HCEC 1CT (cell line): ENCODE results near the gene RGL1.

Experiments
- DNase-seq: peaks from one replicate; pipeline ENCODE4 v3.0.0-alpha.2; 2017

Gene RGL1

GRCh38 chr1:183871142-183871541 is 66.2 kb downstream of the RGL1 start:
- DNase-seq: peak; percentile 42

- no peak for DNase-seq
Measured at GRCh38 chr1:183871601-183872000, 66.7 kb downstream of the RGL1 start.

DNA sequence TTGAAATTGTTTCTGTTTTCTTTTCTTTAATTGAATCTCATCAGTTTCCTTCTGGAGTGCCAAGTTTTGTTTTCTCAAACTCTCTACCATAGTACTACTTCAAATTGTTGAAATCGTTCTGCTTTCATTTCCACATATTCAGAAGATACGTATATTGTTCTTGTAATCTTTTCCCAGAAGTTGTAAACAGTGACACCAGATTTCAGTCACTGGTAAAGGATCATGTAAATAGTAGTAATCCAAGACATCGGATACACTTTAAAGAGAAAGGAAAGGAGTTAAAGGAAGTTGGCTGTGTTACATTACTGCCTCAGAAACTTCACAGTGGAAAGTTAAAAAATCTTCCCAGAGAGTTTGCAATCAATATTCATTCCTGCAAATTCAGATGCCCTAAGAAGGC is 67.5 kb downstream of the RGL1 start:
- peak; percentile 37 for DNase-seq

DNA sequence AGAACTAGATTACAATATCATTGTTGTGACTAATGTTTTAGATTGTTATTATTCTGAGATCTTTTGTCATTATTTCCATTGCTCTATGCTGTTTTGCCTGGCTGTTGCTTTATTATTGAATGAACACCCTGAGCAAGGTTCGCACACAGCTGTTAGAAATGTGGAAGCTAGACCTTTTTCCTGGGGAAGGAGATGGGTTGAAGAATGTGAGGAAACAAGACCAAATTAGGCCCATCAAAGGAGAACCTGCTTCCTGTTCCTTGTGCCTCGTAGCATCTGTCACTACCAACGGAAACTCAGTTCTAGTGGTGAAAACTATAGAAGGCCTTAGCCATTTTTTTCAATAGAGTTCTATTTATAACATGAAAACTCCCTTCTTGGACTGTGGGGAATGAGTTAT is 68.7 kb downstream of the RGL1 start:
- no peak for DNase-seq

DNA sequence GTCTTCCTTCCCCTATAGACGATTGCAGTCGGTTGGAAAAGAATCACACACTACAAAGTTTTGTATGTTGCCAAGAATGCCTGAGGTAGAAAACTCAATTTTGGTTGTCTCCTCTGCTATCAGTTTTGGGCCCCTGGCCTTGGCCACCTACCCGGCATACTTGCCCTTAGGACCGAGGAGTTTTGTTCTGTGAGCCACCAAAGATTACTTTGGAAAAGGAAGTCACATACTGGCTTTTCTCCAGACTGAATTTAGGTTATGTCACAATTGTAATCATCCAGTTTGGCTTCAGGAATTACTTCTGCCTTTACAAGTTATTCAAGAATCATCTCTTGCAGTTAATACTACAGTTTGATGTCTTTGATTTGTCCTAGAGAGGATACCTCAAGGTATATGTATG is 71.4 kb downstream of the RGL1 start:
- no peak for DNase-seq

- DNase-seq: peak; percentile 27
Measured at GRCh38 chr1:183877053-183877720, 72.3 kb downstream of the RGL1 start.

- no peak for DNase-seq
Measured at GRCh38 chr1:183879494-183879893, 74.6 kb downstream of the RGL1 start.

DNA sequence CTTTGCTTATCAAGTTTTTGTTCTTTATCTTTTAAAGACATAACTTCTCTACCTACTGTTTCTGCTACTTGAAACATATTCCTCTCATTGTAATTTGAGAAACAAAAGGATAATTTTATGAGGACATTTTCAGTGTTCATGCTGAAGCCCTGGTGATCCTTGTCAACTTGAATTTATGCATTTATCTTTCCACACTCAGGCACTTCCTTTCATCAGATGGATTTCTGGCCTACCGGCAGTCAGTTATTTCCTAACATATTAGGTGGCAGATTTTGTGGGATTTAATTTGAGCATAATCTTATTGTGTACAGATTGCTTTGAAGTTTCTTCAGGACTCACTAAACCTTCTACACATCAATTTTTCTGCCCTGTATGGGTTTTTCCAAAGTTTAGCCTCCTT is 75.0 kb downstream of the RGL1 start:
- DNase-seq: no peak

- DNase-seq: no peak
Measured at GRCh38 chr1:183880531-183881243, 75.8 kb downstream of the RGL1 start.

DNA sequence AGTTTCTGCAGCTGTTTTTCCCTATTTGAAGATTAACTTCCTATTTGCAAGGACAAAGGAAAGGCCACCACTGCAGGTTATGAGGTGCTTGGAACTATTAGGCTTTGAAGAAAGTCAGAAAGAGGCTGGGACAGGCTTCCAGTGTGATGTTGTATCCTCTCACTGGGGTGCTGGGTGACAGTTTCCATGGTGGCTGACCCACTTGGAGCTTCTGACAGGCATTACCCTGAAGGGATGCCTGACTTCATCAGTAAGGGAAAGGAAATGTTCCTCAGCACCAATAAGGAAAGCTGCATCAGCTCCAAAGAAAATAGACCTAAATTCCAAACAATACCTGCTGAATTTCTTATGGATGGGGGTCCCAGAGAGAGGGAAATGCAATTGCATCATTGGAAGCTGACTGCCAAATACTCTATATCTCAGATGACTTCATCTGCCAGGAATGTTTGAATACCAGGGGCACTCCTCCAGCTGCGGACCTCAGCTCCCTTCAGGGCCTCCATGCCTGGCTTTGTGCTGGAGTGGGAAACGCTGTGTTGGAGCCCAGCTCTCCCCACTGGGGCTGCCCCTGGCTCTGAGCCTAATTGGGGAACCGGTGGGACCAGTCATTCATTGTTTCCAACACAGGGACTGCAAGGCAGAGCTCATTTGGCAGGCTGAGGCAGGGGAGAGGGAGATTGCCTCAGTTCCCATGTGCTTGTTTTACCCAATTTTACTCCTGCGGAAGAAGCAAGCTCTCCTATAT is 76.6 kb downstream of the RGL1 start:
- DNase-seq: peak; percentile 78

GRCh38 chr1:183882335-183883167 is 77.6 kb downstream of the RGL1 start:
- no peak for DNase-seq

DNA sequence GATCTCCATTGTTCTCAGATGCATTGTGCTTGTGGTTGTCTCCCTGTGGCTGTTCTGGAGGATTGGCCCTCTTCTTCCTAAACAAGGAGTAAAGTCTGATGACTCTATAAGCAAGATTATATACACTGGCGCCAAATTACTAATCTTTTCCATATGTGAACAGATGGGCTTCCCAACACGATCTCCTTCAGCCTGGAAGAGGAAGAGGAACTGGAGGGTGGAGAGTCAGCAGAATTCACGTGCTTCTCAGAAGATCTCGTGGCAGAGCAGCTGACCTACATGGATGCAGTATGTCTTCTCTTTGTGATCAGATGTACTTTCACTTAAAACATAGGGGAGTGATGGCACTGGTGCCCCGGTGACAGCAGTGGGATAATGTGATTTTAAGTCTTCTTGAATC is 78.7 kb downstream of the RGL1 start:
- no peak for DNase-seq

DNA sequence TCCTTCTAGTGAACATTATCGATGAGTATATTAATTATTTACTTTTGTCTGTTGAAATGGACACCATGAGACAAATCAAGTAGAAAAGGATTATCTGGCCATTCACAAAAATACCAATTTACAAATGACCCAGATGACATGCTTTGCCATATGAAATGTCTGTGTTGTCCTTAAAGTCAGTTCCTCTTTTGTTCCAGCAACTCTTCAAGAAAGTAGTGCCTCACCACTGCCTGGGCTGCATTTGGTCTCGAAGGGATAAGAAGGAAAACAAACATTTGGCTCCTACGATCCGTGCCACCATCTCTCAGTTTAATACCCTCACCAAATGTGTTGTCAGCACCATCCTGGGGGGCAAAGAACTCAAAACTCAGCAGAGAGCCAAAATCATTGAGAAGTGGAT is 79.6 kb downstream of the RGL1 start:
- DNase-seq: no peak

GRCh38 chr1:183885142-183885735 is 80.3 kb downstream of the RGL1 start:
- no peak for DNase-seq

GRCh38 chr1:183886083-183886828 is 81.3 kb downstream of the RGL1 start:
- DNase-seq: no peak

DNA sequence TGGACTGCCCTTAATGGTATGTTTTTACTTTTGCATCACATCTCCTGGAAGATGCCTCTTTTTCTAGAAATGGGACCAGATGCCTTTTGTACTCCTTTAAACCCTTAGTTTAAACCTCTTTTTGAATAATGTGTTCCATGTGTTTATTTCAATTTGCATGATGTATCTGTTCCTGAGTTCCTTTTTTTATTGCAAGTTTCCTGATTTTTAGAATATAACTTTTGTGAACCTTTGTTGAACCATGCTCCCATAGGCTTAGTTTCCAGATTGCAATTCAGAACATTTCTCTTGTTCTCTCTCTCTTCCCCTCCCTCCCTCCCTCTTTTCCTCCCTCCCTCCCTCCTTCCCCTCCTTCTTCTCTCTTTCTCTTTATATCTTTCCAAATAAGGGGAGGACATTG is 81.9 kb downstream of the RGL1 start:
- DNase-seq: no peak

GRCh38 chr1:183887826-183888819 is 83.2 kb downstream of the RGL1 start:
- DNase-seq: no peak

DNA sequence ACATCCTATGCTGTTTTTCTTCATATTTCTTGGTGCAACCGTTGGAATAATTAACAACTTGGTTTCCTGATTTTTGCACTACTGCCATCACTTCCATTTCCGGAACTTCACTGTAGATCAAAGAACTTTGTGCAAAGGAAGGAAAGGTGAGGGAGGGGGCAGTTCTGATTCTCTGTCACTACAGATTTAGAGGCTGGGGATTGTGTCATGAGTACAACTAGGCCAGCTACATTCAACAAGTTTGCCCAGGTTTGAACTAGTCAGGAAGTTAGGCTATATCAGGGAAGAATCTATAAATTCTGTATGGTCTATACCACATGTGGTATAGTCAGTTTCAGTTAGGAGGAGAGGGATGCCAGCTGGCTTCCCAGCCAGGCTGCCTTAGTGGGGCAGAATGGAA is 84.2 kb downstream of the RGL1 start:
- DNase-seq: no peak

- DNase-seq: no peak
Measured at GRCh38 chr1:183891158-183891856, 86.4 kb downstream of the RGL1 start.

- no peak for DNase-seq
Measured at GRCh38 chr1:183892351-183892793, 87.5 kb downstream of the RGL1 start.
